LNCaP clone FGC (cell line): ENCODE data around the gene CDKL2.
"Not testable (repeated sequence)": the region's sequence is repeated elsewhere in the genome, so short reads cannot be mapped to it uniquely, and the experiment has no call there.

Source experiments
- DNase-seq: peaks from one replicate; pipeline ENCODE4 v3.0.0-alpha.2; 2011; ENCODE audit warnings: low read depth
- H3K4me3 ChIP-seq: 2 replicates; pipeline ENCODE4 v1.5.1; 2011; ENCODE audit warnings: mild to moderate bottlenecking, low read depth, low read length, control low read depth
- TF ChIP-seq, protein P1 (sequence below): IDR thresholded peaks from 2 replicates; pipeline ENCODE4 v1.5.1; 2012; ENCODE audit warnings: mild to moderate bottlenecking; ENCODE audit not compliant: control insufficient read depth, insufficient read depth; ENCODE audit errors: extremely low read depth

Gene CDKL2

GRCh38 chr4:75545526-75545925, 84.8 kb downstream of the CDKL2 start:
- TF ChIP-seq, protein P1, sequence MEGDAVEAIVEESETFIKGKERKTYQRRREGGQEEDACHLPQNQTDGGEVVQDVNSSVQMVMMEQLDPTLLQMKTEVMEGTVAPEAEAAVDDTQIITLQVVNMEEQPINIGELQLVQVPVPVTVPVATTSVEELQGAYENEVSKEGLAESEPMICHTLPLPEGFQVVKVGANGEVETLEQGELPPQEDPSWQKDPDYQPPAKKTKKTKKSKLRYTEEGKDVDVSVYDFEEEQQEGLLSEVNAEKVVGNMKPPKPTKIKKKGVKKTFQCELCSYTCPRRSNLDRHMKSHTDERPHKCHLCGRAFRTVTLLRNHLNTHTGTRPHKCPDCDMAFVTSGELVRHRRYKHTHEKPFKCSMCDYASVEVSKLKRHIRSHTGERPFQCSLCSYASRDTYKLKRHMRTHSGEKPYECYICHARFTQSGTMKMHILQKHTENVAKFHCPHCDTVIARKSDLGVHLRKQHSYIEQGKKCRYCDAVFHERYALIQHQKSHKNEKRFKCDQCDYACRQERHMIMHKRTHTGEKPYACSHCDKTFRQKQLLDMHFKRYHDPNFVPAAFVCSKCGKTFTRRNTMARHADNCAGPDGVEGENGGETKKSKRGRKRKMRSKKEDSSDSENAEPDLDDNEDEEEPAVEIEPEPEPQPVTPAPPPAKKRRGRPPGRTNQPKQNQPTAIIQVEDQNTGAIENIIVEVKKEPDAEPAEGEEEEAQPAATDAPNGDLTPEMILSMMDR = no peak

GRCh38 chr4:75544870-75545269, 85.5 kb downstream of the CDKL2 start:
- no peak for DNase-seq
- TF ChIP-seq, protein P1 = no peak
- no peak overlapping the region for H3K4me3 ChIP-seq

More at GRCh38 chr4:75545526-75545925, 84.8 kb downstream of the CDKL2 start:
- H3K4me3 ChIP-seq = no peak overlapping the region
- DNase-seq = no peak

DNA sequence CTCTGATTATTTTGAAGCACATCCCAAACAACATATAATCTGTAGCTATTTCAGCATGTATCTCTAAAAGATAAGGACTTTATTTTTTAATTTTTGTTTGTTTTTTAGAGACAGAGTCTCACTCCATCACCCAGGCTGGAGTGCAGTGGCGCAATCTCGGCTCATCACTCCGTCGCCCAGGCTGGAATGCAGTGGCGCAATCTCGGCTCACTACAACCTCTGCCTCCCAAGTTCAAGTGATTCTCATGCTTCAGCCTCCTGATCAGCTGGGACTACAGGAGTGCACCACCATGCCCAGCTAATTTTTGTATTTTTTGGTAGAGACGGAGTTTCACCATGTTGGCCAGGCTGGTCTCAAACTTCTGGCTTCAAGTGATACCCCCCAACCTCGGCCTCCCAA, 86.1 kb downstream of the CDKL2 start:
- not testable (repeated sequence) for DNase-seq, H3K4me3 ChIP-seq

DNA sequence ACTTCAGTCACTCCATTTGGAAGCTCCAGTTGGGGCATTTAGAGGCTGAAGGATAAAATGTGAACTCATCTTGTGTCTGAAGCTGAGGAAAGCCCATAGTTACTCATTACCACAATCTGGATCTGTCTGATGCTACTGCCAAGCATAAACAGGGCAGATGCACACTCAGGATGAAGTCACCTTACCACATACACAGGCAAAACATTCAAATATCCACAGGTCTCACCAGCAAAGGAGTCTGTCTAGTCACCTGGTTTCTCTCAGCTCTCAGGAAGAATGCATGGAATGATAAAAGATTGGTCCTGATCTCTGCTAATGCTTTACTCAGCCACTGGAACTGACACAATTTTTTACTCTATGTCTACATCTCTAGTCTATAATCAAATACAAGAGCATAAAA, 87.5 kb downstream of the CDKL2 start:
- DNase-seq = no peak
- TF ChIP-seq, protein P1 = no peak

GRCh38 chr4:75537308-75537707, 93.0 kb downstream of the CDKL2 start:
- not testable (repeated sequence) for DNase-seq, H3K4me3 ChIP-seq

More for the DNA sequence above, 87.5 kb downstream of the CDKL2 start:
- no peak overlapping the region for H3K4me3 ChIP-seq

- not testable (repeated sequence) for DNase-seq, H3K4me3 ChIP-seq
Observed at GRCh38 chr4:75533926-75534325, 96.4 kb downstream of the CDKL2 start.

GRCh38 chr4:75533339-75533887, 96.9 kb downstream of the CDKL2 start:
- H3K4me3 ChIP-seq, DNase-seq: not testable (repeated sequence)

- H3K4me3 ChIP-seq, DNase-seq: not testable (repeated sequence)
Observed at GRCh38 chr4:75531536-75532143, 98.7 kb downstream of the CDKL2 start.

- TF ChIP-seq, protein P1 = no peak
- DNase-seq = no peak
- no peak overlapping the region for H3K4me3 ChIP-seq
Observed at GRCh38 chr4:75530556-75531322, 99.6 kb downstream of the CDKL2 start.
